ENCODE data around the gene CENPP. TPM values are rescaled to one million over a fixed set of nuclear protein-coding genes. Genes with fewer than 3 reads are reported as not detected.

Gene CENPP
- total RNA-seq, 1 experiment from 2014 or later, result 14.3 TPM

GRCh38 chr9:92278110-92278509 is 47.6 kb upstream of the CENPP start:
- no peak overlapping the region for H3K27ac Mint-ChIP-seq
- TF ChIP-seq MAX (CRISPR knock-in tag; IDR thresholded peaks at IDR 0.05), result no peak
- POLR2A ChIA-PET, result interaction anchor here (0.7 kb wide), 2 partner anchors 14 to 17 kb away, joined by 3 to 5 read pairs; no protein-coding TSS in a partner anchor
- no peaks in the 10 kb centered on the region for H3K27me3 Mint-ChIP-seq (ENCODE audit: low read depth)
- H3K4me3 Mint-ChIP-seq, result no peak overlapping the region
- H3K4me1 Mint-ChIP-seq, result no peaks in the 10 kb centered on the region
- no peak for DNase-seq (ENCODE audit: low spot score)
- H3K9me3 Mint-ChIP-seq, result no peaks in the 10 kb centered on the region
- no peak for ATAC-seq
- CTCF ChIA-PET, result interaction anchor here (1.8 kb wide), 1 partner anchor 137 kb away, joined by 4 read pairs; no protein-coding TSS in a partner anchor
- peaks cover 86% of the 10 kb centered on the region for H3K36me3 Mint-ChIP-seq

- H3K36me3 Mint-ChIP-seq, result peaks cover 83% of the 10 kb centered on the region
- no peak for ATAC-seq
- no peaks in the 10 kb centered on the region for H3K4me1 Mint-ChIP-seq
- H3K27ac Mint-ChIP-seq, result no peak overlapping the region
- DNase-seq (ENCODE audit: low spot score), result no peak
- no peaks in the 10 kb centered on the region for H3K27me3 Mint-ChIP-seq (ENCODE audit: low read depth)
- no peak for TF ChIP-seq MYBL2 (CRISPR knock-in tag; IDR thresholded peaks at IDR 0.05)
- no peak for TF ChIP-seq E2F5 (CRISPR knock-in tag; IDR thresholded peaks at IDR 0.05)
- no peak for TF ChIP-seq PREB (CRISPR knock-in tag; IDR thresholded peaks at IDR 0.05; ENCODE audit: borderline replicate concordance)
- TF ChIP-seq TP53 (CRISPR knock-in tag; IDR thresholded peaks at IDR 0.05), result no peak
- TF ChIP-seq ESRRA (CRISPR knock-in tag; IDR thresholded peaks at IDR 0.05; ENCODE audit: borderline replicate concordance), result no peak
- TF ChIP-seq ZNF671 (CRISPR knock-in tag; IDR thresholded peaks at IDR 0.05), result no peak
- no peak for TF ChIP-seq ZSCAN18 (CRISPR knock-in tag; IDR thresholded peaks at IDR 0.05)
- no peak for TF ChIP-seq FOXP4 (CRISPR knock-in tag; IDR thresholded peaks at IDR 0.05)
- TF ChIP-seq MXD4 (CRISPR knock-in tag; IDR thresholded peaks at IDR 0.05; ENCODE audit: borderline replicate concordance), result no peak
- no peak for TF ChIP-seq RELA (CRISPR knock-in tag; IDR thresholded peaks at IDR 0.05; ENCODE audit: borderline replicate concordance)
- TF ChIP-seq HMGA2 (CRISPR knock-in tag; IDR thresholded peaks at IDR 0.05), result no peak
- CTCF ChIA-PET, result interaction anchor here (1.8 kb wide), 1 partner anchor 139 kb away, joined by 4 read pairs; no protein-coding TSS in a partner anchor
- POLR2A ChIA-PET, result interaction anchor here (0.7 kb wide), 1 partner anchor 25 kb away, joined by 3 read pairs; no protein-coding TSS in a partner anchor
- H3K4me3 Mint-ChIP-seq, result no peak overlapping the region
- H3K9me3 Mint-ChIP-seq, result no peaks in the 10 kb centered on the region
Observed at GRCh38 chr9:92279302-92279701, 46.5 kb upstream of the CENPP start.

- TF ChIP-seq IRF2 (CRISPR knock-in tag; IDR thresholded peaks at IDR 0.05; ENCODE audit: borderline replicate concordance, low read depth), result no peak
- no peak for TF ChIP-seq HMGA2 (CRISPR knock-in tag; IDR thresholded peaks at IDR 0.05)
- no peak for TF ChIP-seq ZNF232 (CRISPR knock-in tag; IDR thresholded peaks at IDR 0.05)
- TF ChIP-seq E2F4 (CRISPR knock-in tag; IDR thresholded peaks at IDR 0.05; ENCODE audit: borderline replicate concordance, low read depth), result no peak
- TF ChIP-seq NR2C2 (CRISPR knock-in tag; IDR thresholded peaks at IDR 0.05), result no peak
- Mint-ChIP-seq H3K4me1 (peaks cover 16% of the 10 kb centered on the region), H3K9me3 (no peaks in the 10 kb centered on the region), H3K36me3 (peaks cover 63% of the 10 kb centered on the region), H3K27ac (no peak overlapping the region), H3K27me3 (ENCODE audit: low read depth) (no peaks in the 10 kb centered on the region), H3K4me3 (no peak overlapping the region)
- ATAC-seq (no peak), DNase-seq (ENCODE audit: low spot score) (no peak)
- CTCF ChIA-PET, result no interaction called here
- POLR2A ChIA-PET, result no interaction called here
Observed at GRCh38 chr9:92289708-92290390, 35.9 kb upstream of the CENPP start.
